PC-9 (cell line): ENCODE data around the gene ERMP1. TPM values are rescaled to one million over a fixed set of nuclear protein-coding genes. Genes with fewer than 3 reads are reported as not detected.

Source experiments
- BruUV-seq: library from RNA; stranded (reverse); fragments of 400-500 nt; replicated peaks from 2 replicates; lab custom pipeline; 2021; lab: Mats Ljungman, UMichigan
- CTCF ChIA-PET: fragments of 300-600 bp; sonication (Branson Sonifier 250); formaldehyde crosslinking; loops from one replicate; lab custom pipeline; 2022; ENCODE audit warnings: antibody characterized with exemption; lab: Charles Lee
- POLR2A ChIA-PET: fragments of 300-600 bp; sonication (Branson Sonifier 250); formaldehyde crosslinking; loops from one replicate; lab custom pipeline; 2022; ENCODE audit warnings: antibody characterized with exemption; ENCODE audit not compliant: unreplicated experiment; lab: Charles Lee
- DNase-seq, 2 experiments: peaks; one replicate each; pipeline versions ENCODE4 v3.0.0 to v3.0.0-alpha.2; 2015 to 2022; ENCODE audit warnings: mixed read lengths in 1 of 2
- H2AFZ ChIP-seq: fragments of 200-600 bp; sonication (generic); 2 replicates; pipeline ENCODE4 v1.8.1; 2017; ENCODE audit warnings: antibody characterized with exemption
- H3F3A ChIP-seq: fragments of 200-600 bp; sonication (generic); 2 replicates; pipeline ENCODE4 v1.8.1; 2017; ENCODE audit warnings: antibody characterized with exemption, mild to moderate bottlenecking, low read depth; ENCODE audit not compliant: insufficient read depth
- H3K27ac ChIP-seq: fragments of 200-600 bp; sonication (generic); 2 replicates; pipeline ENCODE4 v1.6.1; 2016; ENCODE audit warnings: mixed run types
- H3K27me3 ChIP-seq: fragments of 200-600 bp; sonication (generic); 2 replicates; pipeline ENCODE4 v1.6.1; 2016; ENCODE audit warnings: low read depth, mixed run types; ENCODE audit not compliant: insufficient read depth
- H3K36me3 ChIP-seq: fragments of 200-600 bp; sonication (generic); 2 replicates; pipeline ENCODE4 v1.6.1; 2016; ENCODE audit warnings: low read depth, mixed run types
- H3K4me1 ChIP-seq: fragments of 200-600 bp; sonication (generic); replicated peaks from 2 replicates; pipeline ENCODE4 v1.6.1; 2016; ENCODE audit warnings: mixed run types; ENCODE audit not compliant: insufficient read depth
- H3K4me2 ChIP-seq: fragments of 200-600 bp; sonication (generic); 2 replicates; pipeline ENCODE4 v1.6.1; 2017; ENCODE audit warnings: mixed run types
- H3K4me3 ChIP-seq: fragments of 200-600 bp; sonication (generic); 2 replicates; pipeline ENCODE4 v1.6.1; 2016; ENCODE audit warnings: mixed run types
- H3K79me2 ChIP-seq: fragments of 200-600 bp; sonication (generic); 2 replicates; pipeline ENCODE4 v1.6.1; 2017; ENCODE audit warnings: low read depth, mixed run types
- H3K9me2 ChIP-seq: fragments of 200-600 bp; sonication (generic); 2 replicates; pipeline ENCODE4 v1.8.1; 2017; ENCODE audit warnings: mild to moderate bottlenecking; ENCODE audit not compliant: insufficient read depth
- H3K9me3 ChIP-seq: fragments of 200-600 bp; sonication (generic); 2 replicates; pipeline ENCODE4 v1.8.1; 2016; ENCODE audit warnings: low read depth; ENCODE audit not compliant: insufficient read depth
- H4K20me1 ChIP-seq: fragments of 200-600 bp; sonication (generic); 2 replicates; pipeline ENCODE4 v1.8.1; 2017; ENCODE audit not compliant: insufficient read depth
- CTCF ChIP-seq: fragments of 200-600 bp; sonication (generic); conservative IDR thresholded peaks from 2 replicates; pipeline ENCODE4 v1.6.1; 2017; ENCODE audit warnings: mixed run types, antibody characterized with exemption, mild to moderate bottlenecking, moderate library complexity
- EZH2 ChIP-seq: fragments of 200-600 bp; sonication (generic); IDR thresholded peaks from 2 replicates; pipeline ENCODE4 v1.8.0; 2017; ENCODE audit warnings: antibody characterized with exemption, low read depth
- intact Hi-C: fragments of 100-400 bp; cut with micrococcal nuclease; formaldehyde crosslinking; loops from one replicate; pipeline ENCODE4 v1.10.0; 2022; ENCODE audit not compliant: unreplicated experiment
- total RNA-seq: library from RNA; stranded (reverse); gene quantifications from 2 replicates; pipeline ENCODE4 v1.2.3, GENCODE V29; 2021

The ERMP1 gene
- total RNA-seq, 1 experiment from 2014 or later = 51.0 TPM

DNA sequence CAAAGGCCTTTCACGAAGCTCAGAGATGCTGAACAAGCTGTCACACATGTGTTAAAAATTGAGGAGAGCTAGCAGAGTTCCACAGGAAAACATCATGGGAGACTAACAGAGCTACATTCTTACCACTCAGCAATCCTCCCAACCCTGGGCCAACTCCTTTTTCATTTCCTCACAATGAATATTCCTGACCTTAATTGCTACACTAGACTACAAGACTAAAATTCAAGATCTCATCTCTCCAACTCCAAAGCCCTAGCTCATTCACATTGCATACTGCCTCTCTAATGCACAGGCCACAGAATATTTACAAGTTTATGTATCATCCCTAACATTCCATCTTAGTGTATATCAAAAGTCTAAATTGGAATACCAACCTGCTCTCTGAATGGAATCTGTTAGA is 21.2 kb downstream of the ERMP1 start:
- no peak overlapping the region for H2AFZ ChIP-seq
- CTCF ChIA-PET = no interaction called here
- no peak for TF ChIP-seq EZH2
- TF ChIP-seq CTCF = no peak
- no peaks in the 10 kb centered on the region for H4K20me1 ChIP-seq
- no peaks in the 10 kb centered on the region for H3K27me3 ChIP-seq
- H3K4me2 ChIP-seq = no peak overlapping the region
- no peak for DNase-seq
- H3K79me2 ChIP-seq = peaks cover 15% of the 10 kb centered on the region; the same call in 1 of the 2 replicates
- H3K36me3 ChIP-seq = peaks cover 16% of the 10 kb centered on the region
- H3F3A ChIP-seq = no peaks in the 10 kb centered on the region
- H3K4me1 ChIP-seq = peaks cover 17% of the 10 kb centered on the region; the same call in 1 of the 2 replicates
- POLR2A ChIA-PET = no interaction called here
- no peaks in the 10 kb centered on the region for H3K9me2 ChIP-seq
- H3K9me3 ChIP-seq = no peaks in the 10 kb centered on the region
- BruUV-seq = no TSS peak
- H3K27ac ChIP-seq = no peak overlapping the region
- intact Hi-C loops = no loop called here
- no peak overlapping the region for H3K4me3 ChIP-seq

DNA sequence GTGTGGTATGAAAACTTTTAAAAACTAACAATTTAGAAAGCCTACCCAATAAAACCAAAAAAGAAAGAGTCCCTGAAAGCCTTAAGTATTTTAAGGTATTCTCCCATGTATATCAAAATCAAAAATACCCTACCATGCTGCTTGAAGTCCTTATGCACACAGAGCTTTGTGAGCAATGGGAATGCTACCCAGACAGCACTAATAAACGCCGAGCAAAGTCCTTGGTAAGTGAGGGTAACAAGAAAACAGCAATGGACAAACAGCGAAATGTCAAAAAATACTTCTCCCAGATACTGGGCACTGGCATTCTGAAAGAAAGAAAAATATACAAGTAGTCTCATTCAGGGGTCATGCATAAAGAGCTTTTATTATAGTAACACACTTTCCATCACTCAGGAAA is 27.4 kb downstream of the ERMP1 start:
- intact Hi-C loops = no loop called here
- H3K4me1 ChIP-seq = 0 out of 2 replicates have a peak, but pooled peaks cover 6% of the 10 kb centered on the region
- POLR2A ChIA-PET = no interaction called here
- no peak overlapping the region for H3K4me3 ChIP-seq
- peaks cover 9% of the 10 kb centered on the region for H3K36me3 ChIP-seq
- no peak for DNase-seq
- no peak overlapping the region for H3K27ac ChIP-seq
- CTCF ChIA-PET = no interaction called here
- no peaks in the 10 kb centered on the region for H4K20me1 ChIP-seq
- H2AFZ ChIP-seq = no peak overlapping the region
- H3K9me2 ChIP-seq = no peaks in the 10 kb centered on the region
- H3K9me3 ChIP-seq = no peaks in the 10 kb centered on the region
- no peak for TF ChIP-seq CTCF
- no peak for TF ChIP-seq EZH2
- H3K4me2 ChIP-seq = no peak overlapping the region
- no TSS peak for BruUV-seq
- H3F3A ChIP-seq = peaks cover 10% of the 10 kb centered on the region; the same call in 1 of the 2 replicates
- H3K79me2 ChIP-seq = 0 out of 2 replicates have a peak, but pooled peaks cover 6% of the 10 kb centered on the region
- H3K27me3 ChIP-seq = no peaks in the 10 kb centered on the region

DNA sequence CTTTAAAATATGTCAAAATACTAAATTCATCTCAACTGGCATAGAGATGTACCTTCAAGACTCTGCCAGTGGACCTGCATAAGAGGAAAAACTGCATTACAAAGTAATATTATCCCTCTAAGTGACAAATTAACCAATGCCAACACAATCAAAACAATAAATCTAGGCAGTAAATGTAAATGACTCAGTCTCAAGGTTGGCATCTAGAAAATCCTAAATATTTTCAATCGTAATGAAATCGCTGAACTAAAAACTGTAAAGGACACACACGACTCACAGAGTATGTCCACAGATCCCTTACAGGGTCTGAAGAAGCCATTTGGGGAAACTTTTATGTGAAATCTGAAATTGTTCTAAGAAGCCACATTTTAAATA is 31.2 kb downstream of the ERMP1 start:
- Histone ChIP-seq H4K20me1 (no peaks in the 10 kb centered on the region), H3K36me3 (peaks cover 5% of the 10 kb centered on the region; the same call in 1 of the 2 replicates), H3K9me3 (no peaks in the 10 kb centered on the region), H3F3A (peaks cover 12% of the 10 kb centered on the region; the same call in 1 of the 2 replicates), H3K4me1 (peaks cover 15% of the 10 kb centered on the region; the same call in 1 of the 2 replicates), H3K4me2 (no peak overlapping the region), H2AFZ (no peak overlapping the region), H3K79me2 (no peaks in the 10 kb centered on the region), H3K27me3 (no peaks in the 10 kb centered on the region), H3K27ac (no peak overlapping the region; the same call in 1 of the 2 replicates), H3K4me3 (no peak overlapping the region), H3K9me2 (no peaks in the 10 kb centered on the region)
- no peak for TF ChIP-seq CTCF
- no peak for TF ChIP-seq EZH2
- POLR2A ChIA-PET = no interaction called here
- intact Hi-C loops = no loop called here
- DNase-seq = peak in 1 of 2 experiments; percentile 74
- CTCF ChIA-PET = no interaction called here
- no TSS peak for BruUV-seq
